ENCODE results near the gene SLIT3.
"Not testable (repeated sequence)": the region's sequence is repeated elsewhere in the genome, so short reads cannot be mapped to it uniquely, and the experiment has no call there.

SLIT3 gene

GRCh38 chr5:169168280-169168679 lies 132.7 kb downstream of the SLIT3 start:
- DNase-seq: no peak

- DNase-seq: no peak
These were observed 134.9 kb downstream of the SLIT3 start for GRCh38 chr5:169166078-169166477.

- DNase-seq: no peak
These were observed 135.9 kb downstream of the SLIT3 start for GRCh38 chr5:169165052-169165451.

DNA sequence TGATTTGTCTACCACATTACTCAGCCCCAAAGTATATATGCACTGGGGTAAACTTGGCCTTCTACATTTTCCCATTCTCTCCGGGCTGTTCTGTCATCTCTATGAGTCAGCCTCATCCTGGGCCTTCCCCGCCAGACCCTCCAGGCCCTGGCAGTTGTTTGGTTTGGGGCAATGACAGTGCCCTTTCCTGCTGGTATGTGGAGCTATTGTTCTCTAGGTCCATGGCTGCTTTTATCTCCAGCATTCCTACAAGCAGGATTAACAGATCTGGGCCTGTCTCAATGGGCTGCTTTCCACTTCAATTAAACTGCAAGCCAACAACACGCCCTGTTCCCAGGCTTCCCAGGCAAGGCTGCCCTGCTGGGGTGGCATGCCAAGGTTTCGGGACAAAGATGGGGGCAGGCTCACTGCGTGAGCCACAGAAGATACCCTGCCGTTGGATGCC lies 136.4 kb downstream of the SLIT3 start:
- no peak for DNase-seq

- DNase-seq: no peak
These were observed 138.5 kb downstream of the SLIT3 start for GRCh38 chr5:169162407-169162806.

- no peak for DNase-seq
These were observed 139.8 kb downstream of the SLIT3 start for GRCh38 chr5:169161022-169161680.

GRCh38 chr5:169160405-169160901 lies 140.5 kb downstream of the SLIT3 start:
- no peak for DNase-seq

DNA sequence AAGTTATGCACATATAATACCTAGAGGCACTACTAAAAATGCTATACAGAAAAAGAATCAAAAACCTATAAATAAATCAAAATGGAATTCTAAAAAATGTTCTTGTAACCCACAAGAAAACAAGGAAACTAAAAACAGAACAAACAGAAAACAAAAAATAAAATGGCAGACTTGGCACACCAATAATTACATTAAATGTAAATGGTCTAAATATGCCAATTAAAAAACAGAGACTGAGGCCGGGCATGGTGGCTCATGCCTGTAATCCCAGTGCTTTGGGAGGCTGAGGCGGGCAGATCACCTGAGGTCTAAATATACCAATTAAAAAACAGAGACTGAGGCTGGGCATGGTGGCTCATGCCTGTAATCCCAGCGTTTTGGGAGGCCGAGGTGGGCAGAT lies 142.2 kb downstream of the SLIT3 start:
- DNase-seq: no peak

- DNase-seq: no peak
These were observed 143.9 kb downstream of the SLIT3 start for GRCh38 chr5:169157064-169157463.

GRCh38 chr5:169154679-169155078 lies 146.3 kb downstream of the SLIT3 start:
- no peak for DNase-seq

- DNase-seq: no peak
These were observed 147.5 kb downstream of the SLIT3 start for GRCh38 chr5:169153405-169153804.

DNA sequence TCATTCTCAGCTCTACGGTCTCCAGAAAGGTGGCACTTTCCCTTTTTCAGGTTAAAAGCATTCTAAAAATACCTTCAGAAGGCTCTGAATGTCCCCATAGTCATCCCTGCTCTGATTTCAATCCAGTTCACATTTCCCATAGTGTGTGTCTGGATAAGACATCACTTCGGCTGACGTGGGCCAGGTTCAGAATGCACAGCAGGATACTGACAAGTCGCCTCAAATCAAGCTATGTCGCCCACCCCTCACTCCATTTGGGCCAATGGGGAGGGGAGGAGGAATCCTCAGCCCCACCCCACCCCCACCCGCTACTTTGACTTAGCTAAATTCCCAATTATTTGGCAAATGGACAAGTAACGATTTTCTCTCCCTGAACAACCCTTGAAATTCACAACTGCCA lies 148.0 kb downstream of the SLIT3 start:
- DNase-seq: no peak

DNA sequence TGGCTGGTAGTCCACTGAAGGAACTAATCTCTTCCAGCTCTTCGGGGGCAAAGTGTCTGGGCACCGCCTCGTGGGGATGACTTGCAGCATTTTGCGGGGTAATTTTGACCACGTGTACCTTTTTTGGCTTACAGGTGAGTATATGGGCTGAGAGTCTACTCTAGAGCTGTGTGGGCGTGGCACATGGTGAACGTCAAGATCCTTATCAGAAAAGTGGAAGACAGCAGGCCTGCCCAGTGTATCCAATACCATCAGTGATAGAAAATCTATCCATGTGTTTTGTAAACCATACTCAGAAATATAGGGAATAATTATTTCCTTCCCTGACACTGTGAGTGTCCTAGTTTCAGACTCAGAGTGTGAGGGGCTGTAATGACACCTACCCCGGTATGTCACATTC lies 148.5 kb downstream of the SLIT3 start:
- no peak for DNase-seq

DNA sequence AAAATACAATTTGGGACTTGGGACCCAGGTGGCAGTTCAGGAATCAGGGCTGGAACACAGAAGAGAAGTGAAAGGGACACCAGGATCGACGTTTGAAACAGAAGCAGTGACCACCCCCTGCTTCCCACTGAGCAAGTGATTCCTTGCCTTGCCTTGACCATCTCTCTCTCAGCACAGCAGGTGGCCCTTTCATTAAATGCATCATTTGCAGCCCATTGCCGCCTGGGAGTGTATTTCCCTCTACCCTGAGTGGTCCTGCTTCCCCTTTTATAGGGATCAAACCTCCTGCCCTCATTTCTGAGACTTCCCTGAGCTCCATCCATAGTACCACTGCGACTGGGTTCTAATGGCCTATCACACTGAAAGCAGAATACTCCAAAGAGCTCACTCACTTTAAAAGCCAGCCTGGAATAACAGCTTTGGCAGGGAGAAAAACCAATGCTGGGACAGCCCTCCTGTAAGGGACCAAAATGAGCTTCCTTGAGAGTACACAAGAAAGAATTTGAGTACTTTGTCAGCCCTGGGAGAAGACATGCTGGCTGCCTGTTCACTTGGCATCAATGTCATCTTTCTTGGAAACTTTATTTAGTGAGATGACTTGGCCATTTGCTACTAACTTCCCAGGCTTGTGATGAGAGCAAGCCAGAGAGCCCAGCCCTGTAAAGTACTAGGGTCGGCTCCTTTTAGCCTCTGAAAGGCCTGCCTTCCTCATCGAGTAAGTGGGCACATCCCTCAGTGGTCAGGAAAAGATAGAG lies 149.7 kb downstream of the SLIT3 start:
- no peak for DNase-seq

DNA sequence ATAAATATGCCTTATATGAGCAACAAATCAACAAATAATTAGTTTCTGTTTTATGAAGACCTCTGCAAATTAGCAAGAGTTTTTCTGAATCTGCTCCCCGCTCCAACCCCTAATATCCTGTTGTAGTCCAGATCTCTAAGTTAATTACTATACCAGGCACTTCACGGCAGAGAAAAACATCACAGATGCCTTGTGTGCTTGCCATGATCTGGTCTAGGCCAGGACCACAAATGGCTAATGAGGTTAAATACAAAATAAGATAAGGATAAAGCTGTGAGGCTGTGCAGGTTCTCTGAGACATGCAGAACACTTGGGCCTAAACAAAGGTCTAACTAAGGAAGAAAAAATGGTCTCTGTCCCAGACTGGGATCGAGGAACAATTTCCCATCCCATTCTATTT lies 150.8 kb downstream of the SLIT3 start:
- no peak for DNase-seq

DNA sequence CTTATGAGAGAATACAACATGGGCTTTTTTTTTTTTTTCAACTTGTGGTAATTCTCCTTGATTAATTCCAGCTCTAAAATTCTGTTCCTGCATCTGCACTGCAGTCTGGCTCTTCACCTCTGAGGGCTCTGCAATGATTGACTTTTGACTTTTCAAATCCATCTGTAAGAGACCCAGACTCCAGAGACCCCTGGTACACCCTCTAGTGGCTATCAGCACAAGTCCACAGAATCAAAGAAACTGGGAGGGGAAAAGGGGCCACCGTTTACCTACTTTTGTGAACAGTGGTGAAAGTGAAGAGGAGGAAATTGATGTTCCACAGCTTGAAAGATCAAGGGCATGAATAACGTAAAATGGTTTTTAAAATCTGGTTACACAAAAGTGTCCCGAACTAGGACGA lies 151.6 kb downstream of the SLIT3 start:
- no peak for DNase-seq

DNA sequence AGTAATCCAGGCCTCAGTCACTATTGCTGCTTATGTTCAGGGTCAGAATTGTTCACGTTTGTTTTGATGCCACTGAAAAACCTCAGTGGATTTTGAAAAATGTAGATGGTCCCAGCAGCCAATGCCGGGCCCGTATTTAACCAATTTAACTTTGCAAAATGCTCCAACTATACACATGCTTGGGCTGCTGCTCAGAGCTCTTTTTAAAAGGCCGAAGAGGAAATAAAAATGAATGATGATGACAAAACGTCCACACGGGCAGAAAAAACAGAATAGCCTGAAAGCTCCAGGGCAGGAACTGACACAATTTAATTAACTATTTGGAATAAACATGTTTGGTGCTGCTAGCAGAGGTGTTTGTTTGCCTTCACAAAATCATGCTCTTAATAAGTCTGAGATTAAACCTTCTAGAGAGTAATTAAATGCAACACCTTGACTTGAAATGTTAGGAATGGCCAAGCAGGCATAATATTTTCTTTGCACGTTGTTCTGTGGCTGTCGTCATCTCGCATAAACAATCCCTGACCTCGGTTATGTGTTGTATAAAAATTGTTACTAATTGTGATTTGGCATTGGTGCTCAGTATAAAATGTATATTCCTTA lies 152.7 kb downstream of the SLIT3 start:
- no peak for DNase-seq

DNA sequence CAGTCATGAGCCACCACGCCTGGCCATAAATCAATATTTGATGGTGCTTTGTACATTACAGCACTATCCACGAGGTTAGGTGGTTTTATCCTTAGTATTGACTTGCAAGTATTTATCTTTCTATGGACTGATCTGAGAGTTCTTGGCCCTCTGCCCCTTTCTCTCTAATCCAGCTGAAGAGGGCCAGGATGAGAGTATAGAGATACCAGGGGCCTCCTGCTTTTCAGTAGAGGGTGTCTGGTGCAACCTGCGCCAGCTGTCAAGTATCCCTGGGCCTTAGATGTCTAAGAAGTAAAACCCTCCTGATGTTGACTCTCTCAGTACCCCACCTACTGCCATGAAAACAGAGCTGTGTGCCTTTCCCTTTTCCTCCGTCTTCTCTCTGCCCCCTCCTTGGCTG lies 153.4 kb downstream of the SLIT3 start:
- DNase-seq: no peak

GRCh38 chr5:169146158-169146557 lies 154.8 kb downstream of the SLIT3 start:
- DNase-seq: no peak

DNA sequence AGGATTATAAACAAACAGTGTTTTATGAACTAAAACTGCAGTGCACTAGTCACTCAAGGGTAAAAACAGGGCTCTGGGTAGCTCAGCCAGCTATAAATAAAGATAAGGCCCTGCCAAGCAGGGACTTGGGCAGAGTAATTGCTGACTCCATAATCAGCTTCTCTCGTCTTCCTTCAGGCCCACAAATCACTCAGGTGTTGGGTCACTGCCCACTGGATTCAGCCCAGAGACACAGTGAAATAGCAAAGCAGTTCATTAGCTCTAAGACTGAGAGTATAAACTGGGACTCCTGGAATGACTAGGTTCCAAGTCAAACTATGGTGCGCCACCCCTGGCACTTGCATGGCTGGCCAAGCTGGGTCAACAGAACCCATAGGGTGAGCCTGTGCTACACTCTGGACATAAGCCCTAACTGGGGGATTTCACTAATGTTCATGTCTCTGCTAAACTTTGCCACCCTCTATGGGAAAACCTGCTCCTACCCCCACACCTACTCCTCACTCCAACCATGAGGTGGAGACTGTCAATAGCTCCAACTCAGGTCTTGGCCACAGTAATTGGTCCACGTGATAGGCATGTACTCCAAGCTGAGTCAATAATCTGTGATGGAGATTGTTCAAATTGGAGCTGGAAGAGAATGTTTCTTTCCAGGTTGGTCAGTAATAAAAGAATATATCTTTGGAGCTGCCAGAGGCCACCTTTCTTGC lies 158.5 kb downstream of the SLIT3 start:
- DNase-seq: no peak

DNA sequence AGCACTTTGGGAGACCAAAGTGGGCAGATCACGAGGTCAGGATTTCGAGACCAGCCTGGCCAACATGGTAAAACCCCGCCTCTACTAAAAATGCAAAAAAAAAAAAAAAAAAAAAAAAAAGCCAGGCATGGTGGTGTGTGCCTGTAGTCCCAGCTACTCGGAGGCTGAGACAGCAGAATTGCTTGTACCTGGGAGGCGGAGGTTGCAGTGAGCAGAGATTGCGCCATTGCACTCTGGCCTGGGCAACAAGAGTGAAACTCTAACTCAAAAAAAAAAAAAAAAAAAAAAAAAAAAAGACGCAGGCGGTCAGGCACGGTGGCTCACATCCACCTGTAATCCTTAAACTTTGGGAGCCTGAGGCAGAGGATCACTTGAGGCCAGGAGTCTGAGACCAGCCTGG lies 160.7 kb downstream of the SLIT3 start:
- DNase-seq: not testable (repeated sequence)

- DNase-seq: no peak
These were observed 161.4 kb downstream of the SLIT3 start for GRCh38 chr5:169139480-169140050.

DNA sequence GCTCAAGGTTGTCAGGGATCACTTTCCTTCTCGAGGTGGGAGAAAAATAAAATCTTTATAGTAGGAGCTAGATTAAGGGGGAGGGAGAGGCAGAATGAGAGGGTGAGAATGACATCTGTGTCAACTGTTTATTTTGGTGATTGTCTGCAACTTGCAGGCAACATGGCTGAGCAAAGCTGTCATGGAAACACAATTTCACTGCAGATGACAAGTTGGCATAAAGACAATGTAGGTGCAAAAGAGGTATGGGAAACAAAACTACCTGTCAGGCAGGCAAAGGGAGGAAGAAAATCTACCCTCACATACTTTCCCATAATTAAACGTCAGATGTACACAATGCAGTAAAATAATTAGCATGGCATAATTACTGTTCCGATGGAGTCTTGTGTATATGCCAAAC lies 167.4 kb downstream of the SLIT3 start:
- DNase-seq: no peak

Data from GF-D8 (cell line).